Keratinocyte (primary cell): ENCODE data around the gene WDFY2. TPM values are rescaled to one million over a fixed set of nuclear protein-coding genes. Genes with fewer than 3 reads are reported as not detected.
A peak's percentile ranks its signal among the peaks of the same experiment; 100 is the strongest.

Source experiments
- DNase-seq: peaks from one replicate; pipeline ENCODE4 v3.0.0-alpha.2; 2011; ENCODE audit warnings: low read depth, missing footprints, low spot score
- FAIRE-seq: peaks from 2 replicates; lab custom pipeline; 2011; peaks lifted over from hg19 to GRCh38; lab: Jason Lieb, UNC
- H2AFZ ChIP-seq: 2 replicates; pipeline ENCODE4 v1.6.0; 2012; ENCODE audit warnings: low read length, control low read depth, inconsistent platforms; ENCODE audit not compliant: control insufficient read depth
- H3K27ac ChIP-seq: 2 replicates; pipeline ENCODE4 v1.5.1; 2011; ENCODE audit warnings: low read length; ENCODE audit not compliant: control insufficient read depth, insufficient read depth
- H3K27me3 ChIP-seq: 3 replicates; pipeline ENCODE4 v1.6.0; 2011; ENCODE audit warnings: low read length; ENCODE audit not compliant: control insufficient read depth, insufficient read depth; ENCODE audit errors: extremely low read depth
- H3K36me3 ChIP-seq, 2 experiments: 2 replicates in 1 of 2; 3 replicates in 1 of 2; pipeline ENCODE4 v1.5.1; 2011; ENCODE audit warnings: low read length in 2 of 2, mild to moderate bottlenecking in 1 of 2; ENCODE audit not compliant: control insufficient read depth in 2 of 2, insufficient read depth in 2 of 2; ENCODE audit errors: extremely low read depth in 1 of 2
- H3K4me1 ChIP-seq: 3 replicates; pipeline ENCODE4 v1.5.1; 2011; ENCODE audit warnings: low read length; ENCODE audit not compliant: control insufficient read depth, insufficient read depth; ENCODE audit errors: extremely low read depth
- H3K4me2 ChIP-seq: 3 replicates; pipeline ENCODE4 v1.6.0; 2011; ENCODE audit warnings: low read depth, low read length; ENCODE audit not compliant: control insufficient read depth, insufficient read depth; ENCODE audit errors: extremely low read depth
- H3K4me3 ChIP-seq, 3 experiments: fragments of 200-600 bp in 1 of 3; sonication (generic) in 1 of 3; 2 replicates in 2 of 3; 3 replicates in 1 of 3; pipeline ENCODE4 v1.5.1; 2011 to 2016; ENCODE audit warnings: low read length in 3 of 3, mild to moderate bottlenecking in 3 of 3, control low read depth in 2 of 3, inconsistent platforms in 1 of 3, low read depth in 1 of 3, mixed read lengths in 1 of 3, mixed run types in 1 of 3, moderate library complexity in 1 of 3; ENCODE audit not compliant: control insufficient read depth in 2 of 3, insufficient read depth in 2 of 3; ENCODE audit errors: extremely low read depth in 1 of 3
- H3K79me2 ChIP-seq: 2 replicates; pipeline ENCODE4 v1.6.0; 2012; ENCODE audit warnings: low read length; ENCODE audit not compliant: control insufficient read depth, insufficient read depth
- H3K9ac ChIP-seq: 3 replicates; pipeline ENCODE4 v1.6.0; 2011; ENCODE audit warnings: low read length; ENCODE audit not compliant: control insufficient read depth, insufficient read depth; ENCODE audit errors: extremely low read depth
- H3K9me1 ChIP-seq: 3 replicates; pipeline ENCODE4 v1.6.0; 2011; ENCODE audit warnings: low read length; ENCODE audit not compliant: control insufficient read depth, insufficient read depth; ENCODE audit errors: extremely low read depth
- H3K9me3 ChIP-seq: 2 replicates; pipeline ENCODE4 v1.5.1; 2012; ENCODE audit warnings: low read depth, low read length; ENCODE audit not compliant: control insufficient read depth
- H4K20me1 ChIP-seq: 3 replicates; pipeline ENCODE4 v1.6.0; 2011; ENCODE audit warnings: low read length; ENCODE audit not compliant: control insufficient read depth, insufficient read depth; ENCODE audit errors: extremely low read depth
- CTCF ChIP-seq, 3 experiments: IDR thresholded peaks in 1 of 3; conservative IDR thresholded peaks in 1 of 3; optimal IDR thresholded peaks in 1 of 3; 2 replicates in 2 of 3; 3 replicates in 1 of 3; pipeline versions ENCODE3 to v1.5.1; 2011; ENCODE audit warnings: low read length in 3 of 3, mild to moderate bottlenecking in 3 of 3, moderate library complexity in 2 of 3, control low read depth in 1 of 3, inconsistent platforms in 1 of 3; ENCODE audit not compliant: insufficient read depth in 2 of 3; ENCODE audit errors: extremely low read depth in 1 of 3
- EZH2 ChIP-seq: IDR thresholded peaks from one replicate; pipeline ENCODE4 v1.6.1; 2012; ENCODE audit warnings: inconsistent platforms, mild to moderate bottlenecking, low read length, moderate library complexity
- dilution Hi-C: fragments of 300-500 bp; cut with MboI; formaldehyde crosslinking; loops from one replicate; pipeline ENCODE4 v1.7.0; 2020; ENCODE audit warnings: low sequenced_read_pairs; ENCODE audit not compliant: extremely low pct_ligation_motif_present
- polyA plus RNA-seq, 5 experiments: library from polyadenylated mRNA; depleted of rRNA in 3 of 5; stranded (reverse) in 3 of 5; stranded (forward) in 1 of 5; unstranded in 1 of 5; fragments of >200 nt; gene quantifications; 1 replicate in 1 of 5; 2 replicates in 3 of 5; 3 replicates in 1 of 5; pipeline versions ENCODE4 v1.2.1 to v1.2.3, GENCODE V29; 2011 to 2012; ENCODE audit warnings: missing spikeins in 2 of 5, low read depth in 1 of 5, low replicate concordance in 1 of 5

WDFY2 gene
- polyA plus RNA-seq, 1 donor (not counting 4 experiments of a cell fraction or from before 2014, with no cell fraction given), result 18.6 TPM

- H3K27ac ChIP-seq, result no peak overlapping the region
These were observed 10.2 kb downstream of the WDFY2 start for GRCh38 chr13:51594432-51594831.

GRCh38 chr13:51595416-51595815 lies 11.2 kb downstream of the WDFY2 start:
- H3K4me2 ChIP-seq, result no peak overlapping the region
- H3K9me1 ChIP-seq, result peaks cover 6% of the 10 kb centered on the region
- H3K4me3 ChIP-seq, result no peak overlapping the region
- TF ChIP-seq EZH2, result no peak
- TF ChIP-seq CTCF (optimal IDR thresholded peaks at IDR 0.05 in 1 of 3, IDR thresholded peaks at IDR 0.05 in 1 of 3, conservative IDR thresholded peaks at IDR 0.05 in 1 of 3; ENCODE audit: extremely low read depth in 1 of 3, insufficient read depth in 2 of 3, low read length in 3 of 3), result no peak
- H4K20me1 ChIP-seq, result peaks cover 2% of the 10 kb centered on the region
- dilution Hi-C loops, result no loop called here
- FAIRE-seq, result no peak
- no peak overlapping the region for H3K9ac ChIP-seq
- no peaks in the 10 kb centered on the region for H3K27me3 ChIP-seq
- DNase-seq, result no peak
- H3K9me3 ChIP-seq, result no peaks in the 10 kb centered on the region
- H3K4me1 ChIP-seq, result peaks cover 39% of the 10 kb centered on the region
- H2AFZ ChIP-seq, result no peak overlapping the region
- H3K27ac ChIP-seq, result no peak overlapping the region
- H3K79me2 ChIP-seq, result peaks cover 97% of the 10 kb centered on the region
- H3K36me3 ChIP-seq, result peaks cover 0 to 9% of the 10 kb centered on the region in 2 experiments

More at GRCh38 chr13:51594432-51594831, 10.2 kb downstream of the WDFY2 start:
- Histone ChIP-seq H2AFZ (no peak overlapping the region), H3K79me2 (peaks cover 97% of the 10 kb centered on the region), H3K9ac (no peak overlapping the region), H3K36me3 (peaks cover 0 to 9% of the 10 kb centered on the region in 2 experiments), H3K4me1 (peaks cover 49% of the 10 kb centered on the region), H3K9me1 (peaks cover 6% of the 10 kb centered on the region), H4K20me1 (peaks cover 2% of the 10 kb centered on the region), H3K9me3 (no peaks in the 10 kb centered on the region), H3K27me3 (no peaks in the 10 kb centered on the region), H3K4me3 (no peak overlapping the region), H3K4me2 (no peak overlapping the region)
- dilution Hi-C loops, result no loop called here
- FAIRE-seq, result peak; percentile 36
- TF ChIP-seq EZH2 (no peak), CTCF (optimal IDR thresholded peaks at IDR 0.05 in 1 of 3, IDR thresholded peaks at IDR 0.05 in 1 of 3, conservative IDR thresholded peaks at IDR 0.05 in 1 of 3; ENCODE audit: extremely low read depth in 1 of 3, insufficient read depth in 2 of 3, low read length in 3 of 3) (no peak)
- no peak for DNase-seq
